SKM-1 (cell line): ENCODE results near the gene CEP57L1.
"Not testable (repeated sequence)": the region's sequence is repeated elsewhere in the genome, so short reads cannot be mapped to it uniquely, and the experiment has no call there.

Experiments used
- DNase-seq: peaks from one replicate; lab custom pipeline; 2025; ENCODE audit not compliant: unreplicated experiment; lab: John Stamatoyannopoulos, UW

The CEP57L1 gene

GRCh38 chr6:109104512-109104911, 9.2 kb downstream of the CEP57L1 start:
- no peak for DNase-seq

- no peak for DNase-seq
Observed at GRCh38 chr6:109105681-109106080, 10.4 kb downstream of the CEP57L1 start.

GRCh38 chr6:109109663-109110062, 14.4 kb downstream of the CEP57L1 start:
- DNase-seq = not testable (repeated sequence)

GRCh38 chr6:109112663-109113062, 17.4 kb downstream of the CEP57L1 start:
- DNase-seq = not testable (repeated sequence)

GRCh38 chr6:109117346-109118035, 22.2 kb downstream of the CEP57L1 start:
- peak; percentile 75 for DNase-seq

- DNase-seq = no peak
Observed at GRCh38 chr6:109118337-109118736, 23.0 kb downstream of the CEP57L1 start.

GRCh38 chr6:109118871-109119354, 23.6 kb downstream of the CEP57L1 start:
- no peak for DNase-seq

- DNase-seq = no peak
Observed at GRCh38 chr6:109121411-109121810, 26.1 kb downstream of the CEP57L1 start.

GRCh38 chr6:109124219-109124618, 28.9 kb downstream of the CEP57L1 start:
- no peak for DNase-seq

- DNase-seq = no peak
Observed at GRCh38 chr6:109125504-109125903, 30.2 kb downstream of the CEP57L1 start.

GRCh38 chr6:109130065-109130464, 34.8 kb downstream of the CEP57L1 start:
- DNase-seq = no peak

- DNase-seq = not testable (repeated sequence)
Observed at GRCh38 chr6:109135600-109135999, 40.3 kb downstream of the CEP57L1 start.

GRCh38 chr6:109136039-109136438, 40.7 kb downstream of the CEP57L1 start:
- not testable (repeated sequence) for DNase-seq

- DNase-seq = not testable (repeated sequence)
Observed at GRCh38 chr6:109136530-109136929, 41.2 kb downstream of the CEP57L1 start.

GRCh38 chr6:109139109-109139508, 43.8 kb downstream of the CEP57L1 start:
- DNase-seq = no peak

GRCh38 chr6:109142067-109142466, 46.8 kb downstream of the CEP57L1 start:
- DNase-seq = not testable (repeated sequence)

GRCh38 chr6:109143191-109143590, 47.9 kb downstream of the CEP57L1 start:
- DNase-seq = no peak

- not testable (repeated sequence) for DNase-seq
Observed at GRCh38 chr6:109148251-109148650, 52.9 kb downstream of the CEP57L1 start.

GRCh38 chr6:109148716-109149115, 53.4 kb downstream of the CEP57L1 start:
- DNase-seq = not testable (repeated sequence)

- no peak for DNase-seq
Observed at GRCh38 chr6:109153752-109154151, 58.4 kb downstream of the CEP57L1 start.

- DNase-seq = no peak
Observed at GRCh38 chr6:109164331-109164730, 69.0 kb downstream of the CEP57L1 start.

GRCh38 chr6:109165392-109165974, 70.2 kb downstream of the CEP57L1 start:
- DNase-seq = no peak
